ENCODE measurements around the gene YWHAG. TPM values are rescaled to one million over a fixed set of nuclear protein-coding genes. Genes with fewer than 3 reads are reported as not detected.

YWHAG gene
- total RNA-seq, 1 donor from 2014 or later: 351 TPM

DNA sequence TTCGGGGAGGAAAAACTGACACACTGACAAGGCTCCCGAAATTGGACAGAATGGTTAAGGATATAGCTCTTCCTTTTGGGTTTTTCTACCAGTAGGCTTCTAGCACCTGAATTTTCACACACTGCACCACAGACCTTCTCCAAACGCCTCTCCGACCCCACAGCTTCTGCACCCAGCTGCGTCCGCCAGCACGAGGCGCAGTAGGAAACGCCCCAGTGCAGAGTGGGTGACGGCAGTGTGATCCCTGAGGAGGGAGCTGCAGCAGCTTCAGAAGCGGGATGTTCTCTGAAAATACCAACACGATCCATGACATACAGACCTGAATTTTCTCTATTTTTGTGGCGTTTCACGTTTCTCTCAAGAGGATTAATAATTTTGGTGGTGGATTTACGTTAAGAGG, 30.4 kb downstream of the YWHAG start:
- Histone ChIP-seq H3K4me3 (ENCODE audit: insufficient read depth, low read depth, low read length) (no peak overlapping the region), H3K9ac (ENCODE audit: low read length) (no peak overlapping the region), H3K79me2 (ENCODE audit: insufficient read depth, low read length) (peaks cover 98% of the 10 kb centered on the region), H3K9me3 (ENCODE audit: insufficient read depth, low read depth, low read length) (no peaks in the 10 kb centered on the region), H3K4me2 (ENCODE audit: low read length) (no peak overlapping the region), H3K4me1 (ENCODE audit: insufficient read depth, low read length) (peaks cover 6% of the 10 kb centered on the region), H4K20me1 (ENCODE audit: insufficient read depth, low read length) (peaks cover 100% of the 10 kb centered on the region), H3K27ac (ENCODE audit: low read depth, low read length) (no peak overlapping the region), H2AFZ (ENCODE audit: low read depth, low read length) (no peak overlapping the region), H3K27me3 (ENCODE audit: insufficient read depth, low read length) (no peaks in the 10 kb centered on the region), H3K36me3 (ENCODE audit: insufficient read depth, low read length) (peaks cover 57% of the 10 kb centered on the region)
- no peak for FAIRE-seq
- TF ChIP-seq CTCF (IDR thresholded peaks at IDR 0.05; ENCODE audit: insufficient read depth, low read depth, low read length) (no peak), EZH2 (IDR thresholded peaks at IDR 0.05; ENCODE audit: insufficient read depth, low read length) (no peak)
- Mint-ChIP-seq H3K27ac (ENCODE audit: unreplicated experiment) (no peak overlapping the region), H3K4me1 (ENCODE audit: low read depth, unreplicated experiment) (peaks cover 35% of the 10 kb centered on the region), H3K36me3 (ENCODE audit: low read depth, unreplicated experiment) (peaks cover 38% of the 10 kb centered on the region), H3K9me3 (ENCODE audit: unreplicated experiment) (no peaks in the 10 kb centered on the region), H3K27me3 (ENCODE audit: low read depth, unreplicated experiment) (no peaks in the 10 kb centered on the region), H3K4me3 (ENCODE audit: unreplicated experiment) (no peak overlapping the region)
- DNase-seq (ENCODE audit: low read depth): no peak

- H3K36me3 ChIP-seq (ENCODE audit: insufficient read depth, low read length): peaks cover 58% of the 10 kb centered on the region
- no peak overlapping the region for H3K4me3 ChIP-seq (ENCODE audit: insufficient read depth, low read depth, low read length)
- Mint-ChIP-seq H3K36me3 (ENCODE audit: low read depth, unreplicated experiment) (peaks cover 39% of the 10 kb centered on the region), H3K27ac (ENCODE audit: unreplicated experiment) (no peak overlapping the region), H3K9me3 (ENCODE audit: unreplicated experiment) (no peaks in the 10 kb centered on the region), H3K4me3 (ENCODE audit: unreplicated experiment) (no peak overlapping the region), H3K27me3 (ENCODE audit: low read depth, unreplicated experiment) (no peaks in the 10 kb centered on the region), H3K4me1 (ENCODE audit: low read depth, unreplicated experiment) (peaks cover 40% of the 10 kb centered on the region)
- peaks cover 100% of the 10 kb centered on the region for H4K20me1 ChIP-seq (ENCODE audit: insufficient read depth, low read length)
- H3K4me2 ChIP-seq (ENCODE audit: low read length): no peak overlapping the region
- no peaks in the 10 kb centered on the region for H3K27me3 ChIP-seq (ENCODE audit: insufficient read depth, low read length)
- no peak overlapping the region for H3K9ac ChIP-seq (ENCODE audit: low read length)
- H3K9me3 ChIP-seq (ENCODE audit: insufficient read depth, low read depth, low read length): no peaks in the 10 kb centered on the region
- H2AFZ ChIP-seq (ENCODE audit: low read depth, low read length): no peak overlapping the region
- DNase-seq (ENCODE audit: low read depth): no peak
- H3K27ac ChIP-seq (ENCODE audit: low read depth, low read length): no peak overlapping the region
- H3K79me2 ChIP-seq (ENCODE audit: insufficient read depth, low read length): peaks cover 93% of the 10 kb centered on the region
- TF ChIP-seq EZH2 (IDR thresholded peaks at IDR 0.05; ENCODE audit: insufficient read depth, low read length): no peak
- TF ChIP-seq CTCF (IDR thresholded peaks at IDR 0.05; ENCODE audit: insufficient read depth, low read depth, low read length): no peak
- peaks cover 6% of the 10 kb centered on the region for H3K4me1 ChIP-seq (ENCODE audit: insufficient read depth, low read length)
- no peak for FAIRE-seq
Observed at GRCh38 chr7:76327610-76328009, 31.2 kb downstream of the YWHAG start.

GRCh38 chr7:76326646-76327233, 32.1 kb downstream of the YWHAG start:
- H3K36me3 ChIP-seq (ENCODE audit: insufficient read depth, low read length): peaks cover 61% of the 10 kb centered on the region
- peaks cover 100% of the 10 kb centered on the region for H4K20me1 ChIP-seq (ENCODE audit: insufficient read depth, low read length)
- no peak overlapping the region for H3K4me3 Mint-ChIP-seq (ENCODE audit: unreplicated experiment)
- H3K27ac Mint-ChIP-seq (ENCODE audit: unreplicated experiment): peak overlapping the region; percentile 49
- H3K4me2 ChIP-seq (ENCODE audit: low read length): peak overlapping the region; percentile 7
- peaks cover 43% of the 10 kb centered on the region for H3K36me3 Mint-ChIP-seq (ENCODE audit: low read depth, unreplicated experiment)
- H3K9ac ChIP-seq (ENCODE audit: low read length): peak overlapping the region; percentile 23
- no peak overlapping the region for H3K4me3 ChIP-seq (ENCODE audit: insufficient read depth, low read depth, low read length)
- H3K27me3 ChIP-seq (ENCODE audit: insufficient read depth, low read length): no peaks in the 10 kb centered on the region
- FAIRE-seq (no peak), DNase-seq (ENCODE audit: low read depth) (peak; percentile 82)
- peaks cover 43% of the 10 kb centered on the region for H3K4me1 Mint-ChIP-seq (ENCODE audit: low read depth, unreplicated experiment)
- H3K27me3 Mint-ChIP-seq (ENCODE audit: low read depth, unreplicated experiment): no peaks in the 10 kb centered on the region
- TF ChIP-seq EZH2 (IDR thresholded peaks at IDR 0.05; ENCODE audit: insufficient read depth, low read length) (no peak), CTCF (IDR thresholded peaks at IDR 0.05; ENCODE audit: insufficient read depth, low read depth, low read length) (no peak)
- H3K4me1 ChIP-seq (ENCODE audit: insufficient read depth, low read length): peaks cover 6% of the 10 kb centered on the region
- peaks cover 92% of the 10 kb centered on the region for H3K79me2 ChIP-seq (ENCODE audit: insufficient read depth, low read length)
- H3K27ac ChIP-seq (ENCODE audit: low read depth, low read length): peak overlapping the region; percentile 57
- no peaks in the 10 kb centered on the region for H3K9me3 ChIP-seq (ENCODE audit: insufficient read depth, low read depth, low read length)
- H2AFZ ChIP-seq (ENCODE audit: low read depth, low read length): no peak overlapping the region
- H3K9me3 Mint-ChIP-seq (ENCODE audit: unreplicated experiment): no peaks in the 10 kb centered on the region
